ENCODE results near the gene STARD4.

Gene STARD4

DNA sequence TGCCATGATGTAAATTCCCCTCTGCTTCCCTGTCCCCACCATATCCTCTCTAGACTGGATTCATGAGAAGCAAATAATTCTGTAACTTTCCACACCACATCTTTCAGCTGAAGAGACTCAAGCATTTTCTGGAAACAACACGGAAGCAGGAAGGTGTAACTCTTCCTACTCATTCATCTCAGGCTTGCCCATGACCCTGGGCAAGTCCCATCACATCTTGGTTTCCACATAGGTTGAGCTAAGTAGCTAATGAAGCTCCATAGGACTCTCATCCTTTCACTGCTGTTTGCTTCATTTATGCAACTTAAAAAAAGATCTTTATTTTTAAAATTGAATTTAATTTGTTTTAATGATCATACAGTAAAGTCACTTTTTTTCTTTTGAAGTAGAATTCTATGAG is 32.7 kb upstream of the STARD4 start:
- no peak overlapping the region for H3K27ac ChIP-seq
- TF ChIP-seq, protein P1, sequence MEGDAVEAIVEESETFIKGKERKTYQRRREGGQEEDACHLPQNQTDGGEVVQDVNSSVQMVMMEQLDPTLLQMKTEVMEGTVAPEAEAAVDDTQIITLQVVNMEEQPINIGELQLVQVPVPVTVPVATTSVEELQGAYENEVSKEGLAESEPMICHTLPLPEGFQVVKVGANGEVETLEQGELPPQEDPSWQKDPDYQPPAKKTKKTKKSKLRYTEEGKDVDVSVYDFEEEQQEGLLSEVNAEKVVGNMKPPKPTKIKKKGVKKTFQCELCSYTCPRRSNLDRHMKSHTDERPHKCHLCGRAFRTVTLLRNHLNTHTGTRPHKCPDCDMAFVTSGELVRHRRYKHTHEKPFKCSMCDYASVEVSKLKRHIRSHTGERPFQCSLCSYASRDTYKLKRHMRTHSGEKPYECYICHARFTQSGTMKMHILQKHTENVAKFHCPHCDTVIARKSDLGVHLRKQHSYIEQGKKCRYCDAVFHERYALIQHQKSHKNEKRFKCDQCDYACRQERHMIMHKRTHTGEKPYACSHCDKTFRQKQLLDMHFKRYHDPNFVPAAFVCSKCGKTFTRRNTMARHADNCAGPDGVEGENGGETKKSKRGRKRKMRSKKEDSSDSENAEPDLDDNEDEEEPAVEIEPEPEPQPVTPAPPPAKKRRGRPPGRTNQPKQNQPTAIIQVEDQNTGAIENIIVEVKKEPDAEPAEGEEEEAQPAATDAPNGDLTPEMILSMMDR (conservative IDR thresholded peaks at IDR 0.05): no peak

DNA sequence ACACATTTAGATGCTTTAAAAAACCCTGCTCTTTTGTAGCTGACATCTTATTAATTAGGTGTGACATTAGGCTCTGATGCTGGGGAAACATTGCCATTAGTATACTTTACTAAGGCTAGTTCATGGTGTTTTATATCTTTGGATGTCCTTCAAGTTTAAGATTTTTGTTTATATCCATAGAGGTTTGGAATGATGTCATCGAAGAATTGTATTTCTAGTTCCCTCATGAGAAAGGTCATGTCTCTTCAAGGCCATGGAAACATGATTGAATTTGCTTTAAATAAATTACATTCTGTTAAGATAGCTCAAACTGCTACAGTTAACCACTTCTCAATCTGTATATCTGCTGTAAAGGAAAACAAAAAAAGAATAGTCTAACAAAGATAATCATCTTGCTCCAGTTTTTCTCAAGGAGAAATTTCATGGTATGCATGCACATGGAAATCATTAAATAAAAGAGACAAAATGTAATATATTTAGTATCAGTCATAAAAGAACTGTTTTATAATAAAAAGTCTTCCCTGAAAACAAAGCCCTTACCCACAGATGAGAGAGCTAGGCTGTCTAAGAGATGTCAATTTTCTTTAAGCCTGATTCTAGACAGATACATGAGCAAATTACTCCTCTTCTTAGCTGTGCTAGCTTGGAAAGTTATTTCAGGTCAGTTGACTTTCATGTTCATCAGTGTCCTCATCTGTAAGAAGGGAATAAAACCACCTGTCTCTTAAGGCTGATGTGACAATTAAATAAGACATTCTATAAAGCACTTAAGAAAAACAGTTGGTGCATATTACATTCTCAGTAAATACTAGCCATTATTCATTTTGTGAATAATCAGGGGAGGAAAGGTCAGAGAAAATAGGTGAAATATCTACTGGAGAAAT is 25.0 kb upstream of the STARD4 start:
- TF ChIP-seq, protein P1 (conservative IDR thresholded peaks at IDR 0.05): no peak
- H3K27ac ChIP-seq: no peak overlapping the region

DNA sequence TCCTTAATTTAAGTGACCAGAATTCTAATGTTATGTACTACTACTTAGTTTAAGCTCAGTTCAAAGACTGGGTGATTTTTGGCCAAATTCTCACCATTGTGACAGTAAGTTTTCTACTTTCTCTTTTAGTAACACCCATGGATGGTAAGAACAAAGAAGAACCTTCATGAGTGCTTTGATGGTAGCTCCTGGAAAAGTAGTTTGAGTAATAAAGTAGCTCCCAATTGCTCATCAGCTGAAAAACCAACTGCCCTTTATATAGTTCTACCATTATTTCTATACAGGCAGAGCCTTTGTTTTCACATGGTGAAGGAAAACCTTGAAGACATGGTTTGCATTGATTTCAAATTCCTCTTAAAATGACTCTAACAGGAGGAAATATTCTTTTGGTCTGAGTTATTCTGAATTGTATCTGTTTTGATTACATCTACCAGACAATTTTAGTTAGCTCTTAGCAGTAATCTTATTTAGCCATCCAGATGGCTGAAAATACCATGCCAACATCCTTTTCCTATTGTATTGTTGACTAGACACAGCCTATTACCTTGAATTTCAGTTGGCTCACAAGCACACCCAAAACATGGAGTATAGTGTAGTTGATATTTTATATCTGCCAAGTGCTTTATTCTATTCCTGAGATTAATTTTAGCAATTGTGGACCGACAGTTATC is 23.7 kb upstream of the STARD4 start:
- TF ChIP-seq, protein P1 (conservative IDR thresholded peaks at IDR 0.05): no peak
- no peak overlapping the region for H3K27ac ChIP-seq

DNA sequence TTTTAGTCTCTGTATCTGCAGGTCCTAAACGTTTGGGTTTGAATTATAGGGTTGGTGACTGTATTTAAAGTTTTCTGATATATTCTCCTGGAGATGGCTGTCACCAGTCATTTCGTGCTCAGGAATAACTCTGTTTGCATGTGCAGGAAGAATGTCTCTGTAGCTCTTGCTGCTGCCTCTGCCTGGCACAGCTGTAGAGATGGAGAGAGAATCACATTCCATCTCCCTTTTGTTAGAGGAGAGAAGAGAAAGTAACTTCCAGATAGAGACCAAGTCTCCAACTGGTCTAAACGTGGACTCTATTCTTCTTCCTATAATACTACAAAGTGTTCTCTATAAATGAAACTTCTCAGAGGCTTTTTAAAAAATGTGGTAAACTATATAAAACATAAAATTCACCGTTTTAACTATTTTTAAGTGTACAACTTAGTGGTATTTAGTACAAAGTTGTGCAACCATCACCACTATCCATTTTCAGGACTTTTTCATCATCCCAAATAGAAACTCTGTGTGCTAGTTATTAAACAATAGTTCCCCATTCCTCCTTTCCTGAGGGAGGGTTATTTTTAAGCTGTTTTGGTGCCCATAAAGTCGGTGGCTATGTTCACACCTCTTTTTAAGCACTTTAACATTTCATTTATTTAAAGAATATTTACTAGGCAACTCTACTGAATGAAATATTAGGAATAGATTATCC is 20.7 kb upstream of the STARD4 start:
- TF ChIP-seq, protein P1 (conservative IDR thresholded peaks at IDR 0.05): no peak
- no peak overlapping the region for H3K27ac ChIP-seq

DNA sequence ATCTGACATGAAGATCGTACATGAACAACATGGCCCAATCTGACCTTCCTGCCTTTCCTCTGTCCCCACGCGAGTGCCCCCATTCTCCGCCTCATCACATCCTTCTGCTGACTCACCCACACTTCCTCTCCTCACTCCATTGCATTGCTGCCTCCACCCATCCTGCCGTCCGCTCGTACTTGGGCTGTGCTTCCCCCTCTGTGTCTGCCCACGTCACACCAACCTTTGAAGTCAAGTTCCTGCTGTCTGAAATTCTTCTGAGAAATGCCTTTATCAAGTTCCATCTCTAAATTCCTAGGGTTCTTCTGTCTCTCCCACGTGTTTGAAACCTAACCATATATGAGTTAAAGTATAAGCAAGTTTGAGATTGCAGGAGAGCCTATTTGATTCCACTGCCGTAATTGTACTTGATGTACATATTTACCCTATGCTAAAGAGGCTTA is 18.0 kb upstream of the STARD4 start:
- H3K27ac ChIP-seq: no peak overlapping the region
- TF ChIP-seq, protein P1 (conservative IDR thresholded peaks at IDR 0.05): no peak

DNA sequence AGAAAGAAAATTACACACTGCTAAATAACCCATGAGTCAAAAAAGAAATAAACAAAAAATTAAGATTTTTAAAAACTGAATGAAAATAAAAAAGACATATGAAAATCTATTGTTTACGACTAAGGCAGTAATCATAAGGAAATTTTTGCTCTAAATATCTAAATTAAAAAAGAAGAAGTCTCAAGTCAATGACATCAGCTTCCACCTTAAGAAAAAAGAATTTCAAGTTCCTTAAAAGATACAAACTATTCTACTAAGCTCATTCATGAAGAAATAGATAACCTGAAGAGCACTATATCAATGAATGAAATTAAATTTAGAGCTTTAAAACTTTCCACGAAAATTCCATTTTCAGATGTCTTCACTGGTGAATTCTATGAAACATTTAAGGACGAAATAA is 15.7 kb upstream of the STARD4 start:
- H3K27ac ChIP-seq: no peak overlapping the region
- TF ChIP-seq, protein P1 (conservative IDR thresholded peaks at IDR 0.05): no peak

DNA sequence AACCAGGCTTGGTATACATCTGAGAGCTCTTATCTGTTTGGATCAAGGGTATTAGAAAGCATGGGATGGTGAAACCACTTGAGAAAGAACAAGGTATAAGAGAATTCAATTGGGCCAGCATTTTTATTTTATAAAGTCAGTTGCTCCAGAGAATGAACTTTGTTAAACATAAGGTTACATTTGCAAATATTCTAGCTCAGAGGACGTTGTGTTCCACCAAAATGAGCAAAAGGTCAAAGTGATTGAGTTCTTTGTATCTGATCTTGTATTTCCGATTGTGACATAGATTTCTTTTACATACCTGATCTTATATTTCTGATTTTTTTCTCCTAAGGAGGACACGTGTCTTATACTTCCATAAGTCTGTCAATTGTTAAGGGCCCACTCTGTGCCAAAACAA is 8.6 kb upstream of the STARD4 start:
- TF ChIP-seq, protein P1 (conservative IDR thresholded peaks at IDR 0.05): no peak
- no peak overlapping the region for H3K27ac ChIP-seq
